Measurements from ENCODE around the gene CNTNAP2.

Gene CNTNAP2

GRCh38 chr7:148091882-148092281 is 1975.3 kb downstream of the CNTNAP2 start:
- no peak for DNase-seq

- DNase-seq = no peak
Observed at GRCh38 chr7:148093375-148094166, 1977.0 kb downstream of the CNTNAP2 start.

GRCh38 chr7:148095066-148095465 is 1978.5 kb downstream of the CNTNAP2 start:
- DNase-seq = no peak

- no peak for DNase-seq
Observed at GRCh38 chr7:148104136-148104716, 1987.6 kb downstream of the CNTNAP2 start.

- no peak for DNase-seq
Observed at GRCh38 chr7:148104924-148105323, 1988.3 kb downstream of the CNTNAP2 start.

GRCh38 chr7:148105853-148106252 is 1989.3 kb downstream of the CNTNAP2 start:
- no peak for DNase-seq

GRCh38 chr7:148107443-148108127 is 1991.0 kb downstream of the CNTNAP2 start:
- no peak for DNase-seq

GRCh38 chr7:148108381-148108780 is 1991.8 kb downstream of the CNTNAP2 start:
- no peak for DNase-seq

GRCh38 chr7:148110097-148110868 is 1993.7 kb downstream of the CNTNAP2 start:
- DNase-seq = no peak

GRCh38 chr7:148114804-148115203 is 1998.2 kb downstream of the CNTNAP2 start:
- no peak for DNase-seq

- DNase-seq = no peak
Observed at GRCh38 chr7:148115308-148115707, 1998.7 kb downstream of the CNTNAP2 start.

GRCh38 chr7:148116195-148116594 is 1999.6 kb downstream of the CNTNAP2 start:
- no peak for DNase-seq

- DNase-seq = no peak
Observed at GRCh38 chr7:148116829-148117403, 2000.3 kb downstream of the CNTNAP2 start.

GRCh38 chr7:148118371-148118770 is 2001.8 kb downstream of the CNTNAP2 start:
- DNase-seq = no peak

GRCh38 chr7:148121401-148121800 is 2004.8 kb downstream of the CNTNAP2 start:
- DNase-seq = no peak

- no peak for DNase-seq
Observed at GRCh38 chr7:148121847-148122246, 2005.2 kb downstream of the CNTNAP2 start.

GRCh38 chr7:148124477-148124876 is 2007.9 kb downstream of the CNTNAP2 start:
- DNase-seq = no peak

GRCh38 chr7:148127374-148127773 is 2010.8 kb downstream of the CNTNAP2 start:
- DNase-seq = no peak

GRCh38 chr7:148129023-148129422 is 2012.4 kb downstream of the CNTNAP2 start:
- DNase-seq = no peak

- DNase-seq = no peak
Observed at GRCh38 chr7:148135116-148135515, 2018.5 kb downstream of the CNTNAP2 start.

GRCh38 chr7:148135997-148136396 is 2019.4 kb downstream of the CNTNAP2 start:
- no peak for DNase-seq

- no peak for DNase-seq
Observed at GRCh38 chr7:148142660-148143248, 2026.2 kb downstream of the CNTNAP2 start.
